ENCODE results near the gene C3orf22.
A peak's percentile ranks its signal among the peaks of the same experiment; 100 is the strongest.
"Not testable (repeated sequence)": the region's sequence is repeated elsewhere in the genome, so short reads cannot be mapped to it uniquely, and the experiment has no call there.

C3orf22 gene

GRCh38 chr3:126558336-126559071, at the start of gene C3orf22:
Gene C3orf22, minus strand, starts transcription at chr3:126558932. Its CDS starts 5,542 bp downstream, at chr3:126553390.
- no peak within 1 kb of the TSS for H3K27ac ChIP-seq
- CTCF ChIA-PET, result interaction anchor here (0.6 kb wide), 1 partner anchor 468 kb away, joined by 3 read pairs; no protein-coding TSS in a partner anchor
- TF ChIP-seq CTCF (conservative IDR thresholded peaks at IDR 0.05; ENCODE audit: low read depth), result no peak
- no peak for DNase-seq (ENCODE audit: low spot score)
- POLR2A ChIA-PET (ENCODE audit: low non-redundant PET), result no interaction called here

GRCh38 chr3:126607214-126607908, 48.6 kb upstream of the C3orf22 start:
- no peak overlapping the region for H3K27ac ChIP-seq
- TF ChIP-seq CTCF (conservative IDR thresholded peaks at IDR 0.05; ENCODE audit: low read depth), result no peak
- POLR2A ChIA-PET (ENCODE audit: low non-redundant PET), result no interaction called here
- CTCF ChIA-PET, result interaction anchor here (0.7 kb wide), 1 partner anchor 86 kb away, joined by 3 read pairs; no protein-coding TSS in a partner anchor
- peak; percentile 6 for DNase-seq (ENCODE audit: low spot score)

GRCh38 chr3:126606001-126606400, 47.3 kb upstream of the C3orf22 start:
- ChIA-PET CTCF (interaction anchor here (0.7 kb wide), 1 partner anchor 1365 kb away, joined by 3 read pairs; no protein-coding TSS in a partner anchor), POLR2A (ENCODE audit: low non-redundant PET) (no interaction called here)

GRCh38 chr3:126604691-126605090, 46.0 kb upstream of the C3orf22 start:
- DNase-seq (ENCODE audit: low spot score), result no peak
- ChIA-PET POLR2A (ENCODE audit: low non-redundant PET) (no interaction called here), CTCF (interaction anchor here (0.6 kb wide), 2 partner anchors 60 to 1075 kb away, joined by 3 to 4 read pairs; no protein-coding TSS in a partner anchor)
- no peak for TF ChIP-seq CTCF (conservative IDR thresholded peaks at IDR 0.05; ENCODE audit: low read depth)
- no peak overlapping the region for H3K27ac ChIP-seq

More at GRCh38 chr3:126606001-126606400, 47.3 kb upstream of the C3orf22 start:
- no peak overlapping the region for H3K27ac ChIP-seq
- no peak for TF ChIP-seq CTCF (conservative IDR thresholded peaks at IDR 0.05; ENCODE audit: low read depth)
- DNase-seq (ENCODE audit: low spot score), result no peak

GRCh38 chr3:126599101-126599500, 40.4 kb upstream of the C3orf22 start:
- TF ChIP-seq CTCF (conservative IDR thresholded peaks at IDR 0.05; ENCODE audit: low read depth), result no peak
- no peak overlapping the region for H3K27ac ChIP-seq
- POLR2A ChIA-PET (ENCODE audit: low non-redundant PET), result no interaction called here
- CTCF ChIA-PET, result no interaction called here
- DNase-seq (ENCODE audit: low spot score), result no peak

- H3K27ac ChIP-seq; POLR2A ChIA-PET (ENCODE audit: low non-redundant PET); CTCF ChIA-PET; DNase-seq (ENCODE audit: low spot score): not testable (repeated sequence)
Observed at GRCh38 chr3:126595479-126595878, 36.7 kb upstream of the C3orf22 start.

- DNase-seq (ENCODE audit: low spot score); CTCF ChIA-PET; POLR2A ChIA-PET (ENCODE audit: low non-redundant PET); H3K27ac ChIP-seq: not testable (repeated sequence)
Observed at GRCh38 chr3:126591515-126591914, 32.8 kb upstream of the C3orf22 start.
